Ishikawa (cell line): Measurements from ENCODE around the gene CFL1.

ENCODE experiments used
- CEBPB ChIP-seq: IDR thresholded peaks from 2 replicates; pipeline ENCODE4 v1.6.1; 2012
- CREB1 ChIP-seq: IDR thresholded peaks from 2 replicates; pipeline ENCODE4 v1.6.1; 2012; ENCODE audit warnings: low read depth
- EGR1 ChIP-seq: IDR thresholded peaks from 2 replicates; pipeline ENCODE4 v1.6.1; 2012
- EP300 ChIP-seq: IDR thresholded peaks from 2 replicates; pipeline ENCODE4 v1.6.1; 2012; ENCODE audit warnings: borderline replicate concordance
- FOXM1 ChIP-seq: IDR thresholded peaks from 2 replicates; pipeline ENCODE4 v1.6.1; 2012; ENCODE audit warnings: low read depth, borderline replicate concordance
- MAX ChIP-seq: IDR thresholded peaks from 2 replicates; pipeline ENCODE4 v1.6.1; 2012
- NFIC ChIP-seq: IDR thresholded peaks from 2 replicates; pipeline ENCODE4 v1.6.1; 2012
- RAD21 ChIP-seq: IDR thresholded peaks from 2 replicates; pipeline ENCODE4 v1.6.1; 2012; ENCODE audit warnings: low read depth
- REST ChIP-seq: IDR thresholded peaks from 2 replicates; pipeline ENCODE4 v1.6.1; 2012; ENCODE audit warnings: low read depth, mild to moderate bottlenecking
- TAF1 ChIP-seq: IDR thresholded peaks from 2 replicates; pipeline ENCODE4 v1.6.1; 2012; ENCODE audit warnings: low read depth, mild to moderate bottlenecking
- TCF12 ChIP-seq: IDR thresholded peaks from 2 replicates; pipeline ENCODE4 v1.6.1; 2012; ENCODE audit warnings: low read depth
- TEAD4 ChIP-seq: IDR thresholded peaks from 2 replicates; pipeline ENCODE4 v1.6.1; 2012
- YY1 ChIP-seq: IDR thresholded peaks from 2 replicates; pipeline ENCODE4 v1.6.1; 2012; ENCODE audit warnings: low read depth
- ZBTB7A ChIP-seq: IDR thresholded peaks from 2 replicates; pipeline ENCODE4 v1.6.1; 2012; ENCODE audit warnings: low read depth
- TF ChIP-seq, protein P1 (sequence below): IDR thresholded peaks from 2 replicates; pipeline ENCODE4 v1.6.1; 2012

Gene CFL1

GRCh38 chr11:65873318-65874156 lies 15.6 kb upstream of the CFL1 start:
- TF ChIP-seq CEBPB (no peak), MAX (peak; percentile 59; the same call in 1 of the 2 replicates), EGR1 (peak; percentile 63), ZBTB7A (peak; percentile 74)
- TF ChIP-seq, protein P1, sequence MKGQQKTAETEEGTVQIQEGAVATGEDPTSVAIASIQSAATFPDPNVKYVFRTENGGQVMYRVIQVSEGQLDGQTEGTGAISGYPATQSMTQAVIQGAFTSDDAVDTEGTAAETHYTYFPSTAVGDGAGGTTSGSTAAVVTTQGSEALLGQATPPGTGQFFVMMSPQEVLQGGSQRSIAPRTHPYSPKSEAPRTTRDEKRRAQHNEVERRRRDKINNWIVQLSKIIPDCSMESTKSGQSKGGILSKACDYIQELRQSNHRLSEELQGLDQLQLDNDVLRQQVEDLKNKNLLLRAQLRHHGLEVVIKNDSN: peak; percentile 95

DNA sequence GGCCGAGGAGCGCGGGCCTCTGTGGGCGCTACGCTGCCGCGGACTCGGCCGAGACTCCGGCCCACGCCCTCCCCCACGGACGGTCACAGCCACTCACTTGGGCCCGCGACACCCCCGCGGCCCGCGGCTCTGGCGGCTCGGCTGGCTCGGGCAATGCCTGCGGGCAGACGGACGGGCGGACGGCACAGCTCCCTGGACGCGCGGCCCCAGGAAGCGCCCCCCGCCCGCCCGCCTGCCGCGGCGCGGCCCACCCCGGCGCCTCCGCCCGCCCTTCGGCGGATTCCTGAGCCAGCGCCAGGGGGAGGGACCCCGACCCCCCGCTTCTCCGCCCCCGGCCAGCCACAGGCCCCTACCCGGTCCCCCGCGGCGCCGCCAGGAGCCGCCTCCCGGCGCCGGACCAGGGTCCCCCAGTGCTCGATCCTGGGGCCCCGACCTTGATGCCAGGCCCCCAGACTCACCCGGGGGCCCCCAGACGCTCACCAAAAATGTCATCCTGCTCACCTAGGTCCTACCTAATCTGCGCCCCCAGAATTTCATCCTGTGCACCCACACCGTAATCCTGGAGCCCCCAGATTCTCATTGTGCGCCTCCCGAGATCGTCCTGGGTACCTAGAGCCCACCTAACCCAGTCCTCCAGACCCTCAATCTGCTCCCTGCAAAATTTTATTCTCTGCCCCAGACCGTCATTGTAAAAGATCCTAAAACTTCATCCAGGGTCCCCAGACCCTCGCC lies 14.8 kb upstream of the CFL1 start, which contains the start of gene EFEMP2:
Gene EFEMP2 (minus strand): TSS at position 215 of the 732 bp plus-strand sequence. CDS start 446 bp downstream, outside the sequence.
- TF ChIP-seq CREB1: no peak
- peak; percentile 80; the same call in 1 of the 2 replicates for TF ChIP-seq ZBTB7A

GRCh38 chr11:65871811-65872548 lies 14.0 kb upstream of the CFL1 start:
- no peak for TF ChIP-seq TCF12
- TF ChIP-seq ZBTB7A: peak; percentile 18; the same call in 1 of the 2 replicates

GRCh38 chr11:65870706-65871681 lies 13.0 kb upstream of the CFL1 start:
- no peak for TF ChIP-seq MAX
- TF ChIP-seq EGR1: no peak
- TF ChIP-seq TCF12: no peak
- no peak for TF ChIP-seq RAD21
- no peak for TF ChIP-seq CREB1
- TF ChIP-seq CEBPB: no peak
- TF ChIP-seq REST: no peak
- TF ChIP-seq NFIC: no peak
- TF ChIP-seq, protein P1: no peak
- TF ChIP-seq YY1: no peak

GRCh38 chr11:65870307-65870658 lies 12.3 kb upstream of the CFL1 start:
- no peak for TF ChIP-seq EP300
- no peak for TF ChIP-seq CEBPB
- TF ChIP-seq MAX: no peak
- TF ChIP-seq CREB1: no peak
- no peak for TF ChIP-seq TCF12
- no peak for TF ChIP-seq NFIC
- no peak for TF ChIP-seq TAF1
- TF ChIP-seq EGR1: no peak
- TF ChIP-seq, protein P1: no peak
- TF ChIP-seq YY1: no peak
- TF ChIP-seq ZBTB7A: no peak
- TF ChIP-seq FOXM1: no peak
- TF ChIP-seq REST: no peak
- TF ChIP-seq RAD21: no peak
- TF ChIP-seq TEAD4: no peak
